Endometrial microvascular endothelial cells (primary cell): ENCODE results near the gene CLDN7. TPM values are rescaled to one million over a fixed set of nuclear protein-coding genes. Genes with fewer than 3 reads are reported as not detected.

Experiments
- in situ Hi-C: cut with HindIII; loops from 2 replicates; pipeline ENCODE4 v1.10.0; 2017; ENCODE audit warnings: low sequenced_read_pairs, low pct_unique_long_range_greater_than_20kb; ENCODE audit errors: inconsistent ontology term
- total RNA-seq: library from RNA; depleted of rRNA; stranded (reverse); fragments of >200 nt; gene quantifications from one replicate; pipeline ENCODE4 v1.2.3, GENCODE V29; 2015; ENCODE audit errors: inconsistent ontology term

Gene CLDN7
- 16.4 TPM for total RNA-seq

DNA sequence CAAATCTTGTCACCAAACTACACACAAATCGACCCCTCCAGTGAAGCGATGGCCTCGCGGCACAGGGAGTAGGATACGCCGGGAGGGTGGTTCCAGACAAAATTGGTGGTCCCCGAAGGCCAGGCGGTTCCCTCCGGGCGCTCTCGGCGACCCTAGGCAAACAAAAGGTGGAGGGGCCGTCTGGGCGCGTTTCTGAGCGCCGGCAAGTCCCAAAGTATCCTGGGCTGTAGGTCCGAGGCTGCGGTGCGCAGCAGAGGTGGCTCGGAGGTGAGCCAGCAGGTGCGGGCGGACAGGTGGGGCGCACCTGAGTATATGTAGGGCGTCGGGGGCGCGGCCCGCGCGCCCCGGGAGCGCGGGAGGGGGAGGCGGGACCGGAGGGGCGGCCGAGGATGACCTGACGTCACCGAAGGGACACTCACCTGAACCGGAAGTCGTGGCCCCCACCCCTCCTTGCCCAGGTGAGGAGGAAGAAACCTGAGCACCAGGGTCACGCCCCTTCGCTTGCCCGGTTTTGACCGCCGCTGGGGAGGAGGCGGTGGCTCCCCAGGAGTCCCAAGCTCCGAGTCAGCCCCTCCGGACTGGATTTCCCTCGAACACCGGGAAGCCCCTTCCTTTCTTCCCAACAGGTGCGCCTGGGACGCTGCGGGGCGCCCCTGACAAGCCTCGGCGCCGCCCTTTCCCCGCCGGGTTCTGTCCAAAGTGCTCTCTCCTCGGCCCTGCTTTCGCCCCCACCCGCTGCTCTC, at the start of gene CLDN7:
Gene CLDN7, minus strand, starts transcription at position 287 of the 743 bp plus-strand sequence. CDS start 435 bp downstream, outside the sequence.
- in situ Hi-C loops, result no loop called here

DNA sequence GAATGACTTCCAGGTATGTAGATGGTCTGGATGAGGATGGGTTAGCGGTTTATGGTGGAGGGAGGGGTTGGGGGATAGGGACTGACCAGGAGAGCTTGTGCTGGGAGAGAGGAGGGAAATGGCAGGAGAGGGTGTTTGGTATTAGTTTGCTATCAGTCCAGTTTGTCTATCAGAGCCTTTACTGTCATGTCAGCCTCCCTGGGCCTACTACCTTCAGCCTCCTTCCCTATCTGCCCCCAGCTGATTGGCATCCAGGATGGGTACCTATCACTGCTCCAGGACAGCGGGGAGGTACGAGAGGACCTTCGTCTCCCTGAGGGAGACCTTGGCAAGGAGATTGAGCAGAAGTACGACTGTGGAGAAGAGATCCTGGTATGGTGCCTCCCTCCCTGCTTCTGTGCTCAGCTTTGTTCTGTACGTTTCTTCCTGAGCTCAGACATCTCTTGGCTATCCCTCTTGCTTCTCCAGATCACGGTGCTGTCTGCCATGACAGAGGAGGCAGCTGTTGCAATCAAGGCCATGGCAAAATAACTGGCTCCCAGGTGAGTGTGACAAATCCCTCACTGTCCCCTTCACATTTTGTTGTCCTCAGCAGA, 48.9 kb upstream of the CLDN7 start:
- in situ Hi-C loops, result no loop called here

DNA sequence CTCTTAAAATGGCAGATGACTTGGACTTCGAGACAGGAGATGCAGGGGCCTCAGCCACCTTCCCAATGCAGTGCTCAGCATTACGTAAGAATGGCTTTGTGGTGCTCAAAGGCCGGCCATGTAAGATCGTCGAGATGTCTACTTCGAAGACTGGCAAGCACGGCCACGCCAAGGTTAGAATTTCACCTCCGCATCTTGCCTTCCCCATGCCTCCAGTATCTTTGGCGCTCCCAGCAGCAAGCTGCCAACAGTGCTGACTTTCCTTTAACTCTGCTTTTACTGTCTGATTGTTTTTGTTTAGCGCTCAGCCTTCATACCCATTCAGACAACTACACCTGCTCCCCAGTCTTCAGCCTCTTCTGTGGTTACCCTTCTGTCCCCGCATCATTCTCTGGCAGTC, 47.4 kb upstream of the CLDN7 start:
- in situ Hi-C loops, result no loop called here

DNA sequence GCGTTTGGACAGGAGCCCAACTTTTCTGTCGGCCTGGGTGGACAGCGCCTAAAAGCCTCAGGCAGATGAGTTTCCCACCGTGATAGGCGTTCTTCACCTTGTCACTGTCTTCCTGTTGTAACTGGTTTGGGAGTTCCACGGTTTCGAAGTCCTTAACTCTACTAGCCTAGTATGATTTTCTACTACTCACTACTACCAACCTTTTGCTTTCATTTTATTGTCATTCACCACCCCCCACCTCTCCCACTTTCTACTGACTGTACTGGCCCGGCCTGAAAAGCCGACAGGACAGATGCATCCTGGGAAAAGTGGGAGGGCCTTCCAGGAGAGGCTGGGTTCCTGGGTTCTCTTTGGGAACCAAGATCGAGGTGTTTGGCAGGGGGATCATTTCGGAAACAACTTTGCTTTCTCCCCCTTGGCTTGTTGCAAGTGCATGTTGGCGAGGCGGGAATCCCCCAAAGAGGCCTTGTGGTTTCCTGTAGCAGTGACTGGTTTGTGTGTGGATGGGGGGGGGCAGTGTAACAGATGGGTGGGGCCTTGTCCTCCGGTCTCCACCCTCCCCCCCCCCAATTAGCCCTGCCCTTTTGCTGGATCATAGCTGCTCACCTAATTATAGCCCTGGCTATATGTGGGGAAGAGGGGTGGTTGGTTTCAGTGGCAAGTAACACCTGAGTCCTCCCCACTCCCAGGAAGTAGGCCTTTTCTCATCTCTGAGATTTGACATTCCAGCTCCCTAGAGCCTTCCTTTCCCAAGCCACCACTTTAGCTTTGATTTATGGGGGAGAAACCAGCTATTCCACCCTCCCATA, 46.6 kb upstream of the CLDN7 start:
- in situ Hi-C loops, result no loop called here

DNA sequence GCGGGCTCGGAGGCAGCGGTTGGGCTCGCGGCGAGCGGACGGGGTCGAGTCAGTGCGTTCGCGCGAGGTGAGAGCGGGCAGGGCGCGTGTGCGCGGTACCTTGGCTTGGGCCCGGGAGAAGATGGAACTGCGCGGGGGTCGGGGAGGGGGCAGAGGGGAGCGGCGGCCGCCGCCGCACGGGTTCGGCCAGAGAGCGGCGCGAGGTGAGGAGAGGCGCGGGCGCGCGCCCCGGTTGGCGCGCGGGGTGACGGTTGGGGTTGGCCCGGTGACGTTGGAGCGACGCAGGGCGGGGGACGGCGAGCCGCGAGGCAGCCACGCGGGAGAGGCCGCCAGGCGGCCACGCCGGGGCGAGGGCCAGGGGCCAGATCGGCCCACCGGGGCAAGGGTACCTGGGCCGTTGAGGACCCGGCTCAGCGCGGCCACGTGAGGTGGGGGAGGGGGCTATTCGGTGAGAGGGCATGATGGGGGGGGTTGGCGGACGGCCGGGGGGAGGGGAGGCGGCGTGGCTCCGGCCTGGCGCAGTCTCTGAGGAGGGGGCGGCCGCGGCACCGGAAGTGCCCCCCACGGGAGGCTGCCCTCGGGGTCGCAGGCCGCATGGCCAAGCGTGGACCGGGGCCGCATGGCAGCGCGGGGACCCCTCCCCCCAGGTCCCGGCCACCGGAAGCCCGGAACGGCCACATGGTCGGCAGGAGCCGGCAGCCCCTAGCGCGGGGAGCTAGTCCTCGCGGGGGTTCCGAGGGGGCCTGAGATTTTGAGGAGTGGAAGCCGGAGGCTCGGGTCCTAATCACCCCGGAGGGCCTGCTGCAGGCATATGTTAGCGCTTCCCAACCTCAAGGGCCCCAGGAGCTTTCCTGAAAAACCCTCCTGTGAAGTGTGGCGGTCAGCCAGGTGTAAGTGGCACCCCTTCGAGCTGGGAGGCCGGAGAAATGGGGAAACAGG, 45.7 kb upstream of the CLDN7 start:
- in situ Hi-C loops, result no loop called here

DNA sequence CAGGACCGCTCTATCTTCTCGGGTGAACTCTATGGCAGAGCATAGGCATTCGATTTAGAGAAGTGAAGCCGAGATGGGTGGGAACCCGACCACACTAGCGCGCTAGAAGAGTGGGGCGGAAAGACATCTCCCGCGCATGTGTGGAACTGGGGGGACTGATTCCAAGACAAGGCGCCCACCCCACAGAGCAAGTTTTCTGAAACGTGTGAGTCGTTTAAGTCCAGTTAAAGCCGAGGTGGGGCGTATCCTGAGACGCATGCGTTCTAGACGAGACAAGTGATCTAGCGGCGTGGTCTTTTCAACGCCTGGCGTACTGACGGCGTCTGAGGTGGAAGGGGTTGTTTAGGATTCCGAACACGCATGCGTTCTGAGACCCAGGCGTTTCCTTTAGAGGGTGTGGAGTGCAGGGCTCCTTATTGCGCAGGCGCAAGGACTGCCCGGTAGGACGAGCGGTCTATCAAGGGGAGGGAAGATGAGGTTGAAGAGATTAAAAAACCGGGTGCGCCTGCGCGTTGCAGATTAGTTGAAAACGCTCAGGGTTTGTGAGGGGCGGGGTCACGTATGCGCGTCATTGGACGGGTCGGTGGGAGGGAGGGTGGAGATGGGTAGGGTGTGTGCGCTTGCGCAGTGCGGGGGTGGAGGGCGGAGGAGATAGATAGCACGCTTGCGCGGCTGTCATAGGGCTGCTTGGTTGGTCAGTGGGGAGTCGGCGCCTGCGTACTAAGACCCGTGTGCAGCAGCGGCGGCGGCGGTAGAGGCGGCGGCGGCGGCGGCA, 44.8 kb upstream of the CLDN7 start, which contains the start of gene EIF5A:
Gene EIF5A, plus strand, starts transcription at position 718 of the 775 bp plus-strand sequence. CDS start 2,008 bp downstream, outside the sequence.
- in situ Hi-C loops, result no loop called here

DNA sequence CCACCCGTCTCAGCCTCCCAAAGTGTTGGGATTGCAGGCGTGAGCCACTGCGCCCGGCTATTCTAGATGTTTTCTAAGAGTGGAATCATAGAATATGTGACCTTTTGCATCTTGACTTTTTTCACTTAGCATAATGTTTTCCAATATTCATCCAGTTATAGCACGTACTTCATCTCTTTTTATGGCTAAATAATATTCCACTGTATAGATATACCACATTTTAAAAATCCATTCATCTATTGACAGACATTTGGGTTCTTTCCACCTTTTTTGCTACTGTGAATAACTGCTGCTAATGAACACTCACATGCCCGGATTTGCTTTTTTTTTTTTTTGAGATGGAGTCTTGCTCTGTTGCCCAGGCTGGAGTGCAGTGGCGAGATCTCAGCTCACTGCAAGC, 41.9 kb upstream of the CLDN7 start:
- in situ Hi-C loops, result no loop called here

DNA sequence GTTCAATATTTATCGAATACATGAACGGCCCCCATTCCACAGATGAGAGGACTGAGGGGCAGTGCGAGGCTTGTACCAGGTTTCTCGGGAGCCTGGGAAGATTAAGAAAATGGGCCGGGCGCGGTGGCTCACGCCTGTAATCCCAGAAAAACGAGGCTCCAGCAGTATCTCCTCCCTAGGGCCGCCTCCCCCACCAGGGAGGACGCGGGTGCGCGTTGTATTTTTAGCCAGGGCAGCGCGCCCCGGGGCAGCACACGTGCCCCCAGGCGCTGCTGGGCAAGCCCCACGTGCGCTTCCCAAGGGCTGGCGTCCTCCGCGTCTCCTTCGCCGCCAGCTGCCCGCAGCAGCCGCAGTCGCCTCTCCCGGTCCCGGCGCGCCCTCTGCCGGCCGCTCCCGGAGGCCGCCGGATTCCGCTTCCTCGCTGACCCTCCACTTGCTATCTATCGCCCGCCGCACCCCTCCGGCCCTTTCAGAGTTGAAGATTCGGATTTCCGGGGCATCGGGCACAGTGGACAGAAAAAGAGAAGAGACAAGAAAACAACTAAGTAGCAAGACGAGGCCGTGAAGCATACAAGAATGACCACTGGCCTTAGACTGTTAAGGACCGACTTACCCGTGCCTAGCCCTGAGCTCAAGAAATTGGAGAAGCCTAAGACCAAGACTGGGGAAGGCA, 34.0 kb upstream of the CLDN7 start:
- in situ Hi-C loops, result no loop called here

- in situ Hi-C loops, result no loop called here
Observed at GRCh38 chr17:7295230-7296180, 33.2 kb upstream of the CLDN7 start.

- in situ Hi-C loops, result no loop called here
Observed at GRCh38 chr17:7294614-7295153, 32.4 kb upstream of the CLDN7 start, which contains the start of gene YBX2. Gene YBX2 (minus strand): TSS chr17:7294639. CDS start chr17:7294500, 139 bp downstream.

DNA sequence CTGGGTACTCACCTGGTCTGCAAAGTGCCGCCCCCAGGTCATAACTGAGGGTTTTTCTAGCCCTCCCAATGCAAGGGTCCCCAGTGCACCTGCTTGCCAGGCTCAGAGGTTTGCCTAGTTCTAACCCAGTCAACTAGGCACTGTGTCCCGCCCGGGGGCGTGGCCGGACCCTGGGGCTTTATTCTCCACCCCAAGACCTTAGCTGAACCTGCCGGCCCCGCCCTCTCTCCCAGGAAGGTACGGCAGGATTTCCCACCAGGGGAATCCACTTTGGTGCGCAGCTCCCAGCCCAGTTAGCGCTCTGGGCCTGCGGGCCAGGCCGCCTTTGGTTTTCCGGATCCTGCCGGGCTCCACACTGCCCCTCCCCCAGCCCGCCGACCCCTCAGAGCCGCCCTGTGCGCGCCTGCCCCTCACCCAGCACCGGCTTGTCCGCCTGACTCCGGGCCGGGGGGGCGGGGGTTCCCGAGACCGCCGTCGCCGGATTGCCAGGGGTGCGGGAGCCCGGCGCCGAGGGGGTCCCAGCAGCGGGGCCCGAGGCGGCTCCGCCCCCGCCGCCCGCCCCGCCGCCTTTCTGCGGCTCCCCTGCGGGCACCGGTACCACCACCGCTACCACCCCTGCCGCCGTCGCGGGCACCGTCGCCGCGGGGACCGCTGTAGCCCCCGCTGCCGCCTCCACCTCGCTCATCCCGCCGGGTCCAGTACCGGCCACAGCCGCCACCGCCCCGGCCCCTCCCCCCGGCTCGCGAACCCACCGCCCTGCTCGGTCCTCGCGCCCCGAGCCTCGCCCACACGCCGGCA, 31.7 kb upstream of the CLDN7 start:
- in situ Hi-C loops, result no loop called here

DNA sequence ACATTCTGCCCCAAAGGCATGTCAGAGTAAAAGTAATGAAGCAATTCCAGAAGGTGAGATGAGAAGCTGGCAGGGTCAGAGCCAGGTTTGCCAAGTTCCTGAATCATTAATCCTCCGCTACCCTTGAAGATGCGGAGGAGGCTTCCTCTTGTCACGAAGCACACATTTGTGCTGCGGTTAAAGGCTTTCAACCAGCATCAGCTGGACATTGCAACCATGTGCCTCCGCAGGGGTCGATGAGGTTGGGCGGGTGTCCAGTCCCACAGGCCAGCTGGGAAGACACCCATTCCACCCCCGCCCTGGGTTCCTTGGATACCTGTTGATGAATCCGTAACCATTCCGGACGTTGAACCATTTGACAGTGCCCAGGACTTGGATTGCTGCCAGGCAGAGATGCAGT, 30.9 kb upstream of the CLDN7 start:
- in situ Hi-C loops, result no loop called here

- in situ Hi-C loops, result no loop called here
Observed at GRCh38 chr17:7292729-7293128, 30.5 kb upstream of the CLDN7 start.

DNA sequence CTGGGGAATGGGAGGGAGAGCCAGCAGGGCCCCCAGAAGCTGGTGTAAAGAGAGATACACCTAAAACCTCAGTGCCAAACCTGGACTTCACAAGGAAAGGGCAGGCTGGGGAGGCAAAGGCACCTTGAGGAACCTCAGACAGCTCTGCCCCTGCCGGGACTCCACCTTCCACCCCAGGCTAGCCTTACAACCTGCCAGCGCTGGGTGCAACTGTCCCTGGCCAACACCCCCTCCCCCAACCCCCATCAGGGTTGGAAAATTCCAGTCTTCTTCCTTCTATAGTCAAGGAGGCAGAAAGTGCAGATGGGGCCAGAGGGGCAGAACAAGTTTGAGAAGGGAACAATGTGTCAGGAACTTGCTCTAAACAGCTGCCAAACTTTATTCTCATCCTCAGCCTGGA, 29.9 kb upstream of the CLDN7 start:
- in situ Hi-C loops, result no loop called here

DNA sequence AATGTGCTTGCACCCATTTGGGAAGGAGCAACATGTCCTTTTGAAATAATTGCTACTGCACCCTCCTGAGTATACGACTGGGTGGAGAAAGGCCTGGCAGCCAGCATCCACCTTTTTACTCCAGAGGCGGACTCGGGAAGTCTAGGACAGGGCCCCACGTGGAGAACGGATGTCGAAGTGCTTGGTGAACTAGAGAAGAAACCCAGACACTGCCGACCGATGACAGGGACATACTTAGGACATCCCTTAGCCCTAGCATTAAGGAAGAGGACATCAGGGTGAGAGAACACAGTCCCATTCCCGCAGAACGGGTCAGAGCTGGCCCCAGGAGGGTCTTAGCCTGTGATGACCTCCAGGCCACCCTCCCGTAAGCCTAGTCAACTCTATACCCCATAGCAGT, 28.4 kb upstream of the CLDN7 start:
- in situ Hi-C loops, result no loop called here
